WTC11 (cell line): Measurements from ENCODE around the gene RBCK1. TPM values are rescaled to one million over a fixed set of nuclear protein-coding genes. Genes with fewer than 3 reads are reported as not detected.

Source experiments
- ATAC-seq: fragments of 200-7000 bp; cut with Tn5 transposase; 2 replicates; pipeline ENCODE4 v1.10.0; 2021; ENCODE audit warnings: mild to moderate bottlenecking, moderate library complexity
- CTCF ChIA-PET: fragments of 300-600 bp; sonication (Branson Sonifier 250); formaldehyde crosslinking; loops from one replicate; lab custom pipeline; 2021; ENCODE audit warnings: antibody characterized with exemption; lab: Charles Lee
- POLR2A ChIA-PET: fragments of 350-600 bp; sonication (Branson Sonifier 250); formaldehyde crosslinking; loops from one replicate; lab custom pipeline; 2021; ENCODE audit warnings: antibody characterized with exemption; lab: Charles Lee
- DNase-seq: peaks from one replicate; pipeline ENCODE4 v3.0.0; 2021; ENCODE audit warnings: low spot score
- H3K27ac Mint-ChIP-seq: 2 replicates; pipeline ENCODE4 v1.8.0; 2021; ENCODE audit warnings: mixed read lengths
- H3K27me3 Mint-ChIP-seq: 2 replicates; pipeline ENCODE4 v1.8.0; 2021; ENCODE audit warnings: low read depth, mild to moderate bottlenecking, moderate library complexity, mixed read lengths
- H3K36me3 Mint-ChIP-seq: 2 replicates; pipeline ENCODE4 v1.8.0; 2021; ENCODE audit warnings: mixed read lengths
- H3K4me1 Mint-ChIP-seq: 2 replicates; pipeline ENCODE4 v1.8.0; 2022; ENCODE audit warnings: mixed read lengths
- H3K4me3 Mint-ChIP-seq: 2 replicates; pipeline ENCODE4 v1.8.0; 2021; ENCODE audit warnings: mild to moderate bottlenecking, moderate library complexity, mixed read lengths
- H3K9me3 Mint-ChIP-seq: 2 replicates; pipeline ENCODE4 v1.8.0; 2021; ENCODE audit warnings: mixed read lengths
- ARID4B ChIP-seq: sonication (generic); formaldehyde crosslinking; IDR thresholded peaks from 2 replicates; pipeline ENCODE4 v1.8.0; 2023; ENCODE audit warnings: missing genetic modification reagents, mild to moderate bottlenecking, borderline replicate concordance
- ATF6 ChIP-seq: sonication (generic); formaldehyde crosslinking; IDR thresholded peaks from 2 replicates; pipeline ENCODE4 v1.8.1; 2023; ENCODE audit warnings: mild to moderate bottlenecking, missing genetic modification reagents
- EMX1 ChIP-seq: fragments of 250-450 bp; sonication (Bioruptor Pico); IDR thresholded peaks from 2 replicates; pipeline ENCODE4 v1.8.0; 2021; ENCODE audit warnings: mild to moderate bottlenecking
- ESRRA ChIP-seq: sonication (generic); formaldehyde crosslinking; IDR thresholded peaks from 2 replicates; pipeline ENCODE4 v1.8.1; 2022; ENCODE audit warnings: mild to moderate bottlenecking, missing genetic modification reagents, borderline replicate concordance
- FOXP1 ChIP-seq: sonication (generic); formaldehyde crosslinking; IDR thresholded peaks from 2 replicates; pipeline ENCODE4 v1.8.0; 2022; ENCODE audit warnings: missing genetic modification reagents, mild to moderate bottlenecking, moderate library complexity, borderline replicate concordance
- GABPB1 ChIP-seq: sonication (generic); formaldehyde crosslinking; IDR thresholded peaks from 2 replicates; pipeline ENCODE4 v1.8.1; 2023; ENCODE audit warnings: mild to moderate bottlenecking, missing genetic modification reagents
- HMGA2 ChIP-seq: fragments of 250-450 bp; sonication (Bioruptor Pico); IDR thresholded peaks from 2 replicates; pipeline ENCODE4 v1.4.0; 2021; ENCODE audit warnings: mild to moderate bottlenecking, moderate library complexity
- HMGXB4 ChIP-seq: sonication (generic); formaldehyde crosslinking; IDR thresholded peaks from 2 replicates; pipeline ENCODE4 v1.8.1; 2023; ENCODE audit warnings: mild to moderate bottlenecking, moderate library complexity, missing genetic modification reagents
- IRF1 ChIP-seq: sonication (generic); formaldehyde crosslinking; IDR thresholded peaks from 2 replicates; pipeline ENCODE4 v1.8.0; 2023; ENCODE audit warnings: missing genetic modification reagents
- JAZF1 ChIP-seq: fragments of 250-450 bp; sonication (Bioruptor Pico); IDR thresholded peaks from 2 replicates; pipeline ENCODE4 v1.9.0; 2021; ENCODE audit warnings: moderate library complexity, mild to moderate bottlenecking, inconsistent platforms
- JUN ChIP-seq: sonication (generic); formaldehyde crosslinking; IDR thresholded peaks from 2 replicates; pipeline ENCODE4 v1.8.0; 2023; ENCODE audit warnings: mild to moderate bottlenecking, missing genetic modification reagents
- KAT7 ChIP-seq: sonication (generic); formaldehyde crosslinking; IDR thresholded peaks from 2 replicates; pipeline ENCODE4 v1.8.1; 2023; ENCODE audit warnings: missing genetic modification reagents, mild to moderate bottlenecking, borderline replicate concordance
- USF1 ChIP-seq: sonication (generic); formaldehyde crosslinking; IDR thresholded peaks from 2 replicates; pipeline ENCODE4 v1.8.0; 2022; ENCODE audit warnings: mild to moderate bottlenecking, missing genetic modification reagents
- ZBTB43 ChIP-seq: sonication (generic); formaldehyde crosslinking; IDR thresholded peaks from 2 replicates; pipeline ENCODE4 v1.8.1; 2023; ENCODE audit warnings: mild to moderate bottlenecking, missing genetic modification reagents
- ZNF121 ChIP-seq: sonication (generic); formaldehyde crosslinking; IDR thresholded peaks from 2 replicates; pipeline ENCODE4 v1.8.0; 2023; ENCODE audit warnings: missing genetic modification reagents
- ZNF138 ChIP-seq: sonication (generic); formaldehyde crosslinking; conservative IDR thresholded peaks from 2 replicates; pipeline ENCODE4 v1.8.1; 2022; ENCODE audit warnings: mild to moderate bottlenecking, moderate library complexity, missing genetic modification reagents
- ZNF232 ChIP-seq: sonication (generic); formaldehyde crosslinking; IDR thresholded peaks from 2 replicates; pipeline ENCODE4 v1.8.0; 2022; ENCODE audit warnings: mild to moderate bottlenecking, missing genetic modification reagents
- ZNF532 ChIP-seq: fragments of 250-450 bp; sonication (Bioruptor Pico); IDR thresholded peaks from 2 replicates; pipeline ENCODE4 v1.9.0; 2021; ENCODE audit warnings: mild to moderate bottlenecking, borderline replicate concordance
- total RNA-seq: library from RNA; stranded (reverse); gene quantifications from 3 replicates; pipeline ENCODE4 v1.2.3, GENCODE V29; 2021

The RBCK1 gene
- total RNA-seq, 1 experiment from 2014 or later: 75.2 TPM

GRCh38 chr20:378961-379336 lies 29.1 kb upstream of the RBCK1 start (continued):
- TF ChIP-seq ZNF232 (CRISPR knock-in tag) (no peak), EMX1 (CRISPR knock-in tag) (no peak), JUN (CRISPR knock-in tag) (no peak), JAZF1 (CRISPR knock-in tag) (no peak), FOXP1 (CRISPR knock-in tag) (no peak), ZNF138 (no peak), ESRRA (CRISPR knock-in tag) (no peak), HMGA2 (no peak)

- CTCF ChIA-PET: interaction anchor here (0.7 to 5.3 kb wide), 12 partner anchors 10 to 388 kb away, joined by 3 to 30 read pairs (median 5); partner anchors contain the start of genes CSNK2A1, NRSN2, SLC52A3 and TBC1D20
- POLR2A ChIA-PET: interaction anchor here (0.6 to 1.9 kb wide), 13 partner anchors 9 to 1998 kb away, joined by 3 to 13 read pairs (median 4); partner anchors contain the start of gene SOX12
- Mint-ChIP-seq H3K36me3 (no peaks in the 10 kb centered on the region), H3K9me3 (no peaks in the 10 kb centered on the region), H3K4me3 (peak overlapping the region; percentile 72), H3K4me1 (no peaks in the 10 kb centered on the region), H3K27ac (no peak overlapping the region), H3K27me3 (peaks cover 27% of the 10 kb centered on the region)
- ATAC-seq (peak; percentile 82), DNase-seq (peak; percentile 84)
- TF ChIP-seq IRF1 (CRISPR knock-in tag) (no peak), ZBTB43 (peak; percentile 78), KAT7 (CRISPR knock-in tag) (0 out of 2 replicates have a peak, but pooled peaks have one; percentile 39), ZNF532 (CRISPR knock-in tag) (no peak), HMGXB4 (peak; percentile 64), ATF6 (CRISPR knock-in tag) (no peak), ARID4B (CRISPR knock-in tag) (peak; percentile 55; the same call in 1 of the 2 replicates), GABPB1 (CRISPR knock-in tag) (peak; percentile 100), ZNF121 (no peak), USF1 (CRISPR knock-in tag) (peak; percentile 43; the same call in 1 of the 2 replicates)
Measured at GRCh38 chr20:380763-381580, 27.1 kb upstream of the RBCK1 start.
